ENCODE measurements around the gene MS4A4E.
"Not testable (repeated sequence)": the region's sequence is repeated elsewhere in the genome, so short reads cannot be mapped to it uniquely, and the experiment has no call there.

DNA sequence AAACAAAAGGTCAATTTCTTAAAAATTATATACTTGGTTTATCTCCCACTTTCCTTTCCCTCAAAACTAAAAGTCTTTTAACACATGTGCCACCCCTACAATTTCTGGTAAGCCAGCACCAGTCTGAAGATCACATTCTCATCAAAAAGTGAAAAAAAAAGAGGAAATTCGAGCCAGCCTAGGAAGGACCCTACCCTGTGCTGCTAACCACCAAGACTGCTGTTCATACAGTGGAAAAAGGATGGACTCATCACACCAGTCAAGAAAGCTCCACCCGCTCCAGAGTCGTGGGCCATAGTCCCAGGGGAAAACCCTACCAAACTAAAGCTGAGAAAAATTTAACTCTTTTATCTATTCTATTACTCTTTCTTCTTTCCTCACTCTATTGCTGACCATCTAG lies 54.5 kb downstream of the MS4A4E start:
- TF ChIP-seq, protein P1, sequence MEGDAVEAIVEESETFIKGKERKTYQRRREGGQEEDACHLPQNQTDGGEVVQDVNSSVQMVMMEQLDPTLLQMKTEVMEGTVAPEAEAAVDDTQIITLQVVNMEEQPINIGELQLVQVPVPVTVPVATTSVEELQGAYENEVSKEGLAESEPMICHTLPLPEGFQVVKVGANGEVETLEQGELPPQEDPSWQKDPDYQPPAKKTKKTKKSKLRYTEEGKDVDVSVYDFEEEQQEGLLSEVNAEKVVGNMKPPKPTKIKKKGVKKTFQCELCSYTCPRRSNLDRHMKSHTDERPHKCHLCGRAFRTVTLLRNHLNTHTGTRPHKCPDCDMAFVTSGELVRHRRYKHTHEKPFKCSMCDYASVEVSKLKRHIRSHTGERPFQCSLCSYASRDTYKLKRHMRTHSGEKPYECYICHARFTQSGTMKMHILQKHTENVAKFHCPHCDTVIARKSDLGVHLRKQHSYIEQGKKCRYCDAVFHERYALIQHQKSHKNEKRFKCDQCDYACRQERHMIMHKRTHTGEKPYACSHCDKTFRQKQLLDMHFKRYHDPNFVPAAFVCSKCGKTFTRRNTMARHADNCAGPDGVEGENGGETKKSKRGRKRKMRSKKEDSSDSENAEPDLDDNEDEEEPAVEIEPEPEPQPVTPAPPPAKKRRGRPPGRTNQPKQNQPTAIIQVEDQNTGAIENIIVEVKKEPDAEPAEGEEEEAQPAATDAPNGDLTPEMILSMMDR (IDR thresholded peaks at IDR 0.05) = not testable (repeated sequence)
- not testable (repeated sequence) for TF ChIP-seq POLR2A (IDR thresholded peaks at IDR 0.05)

Data from prostate gland (tissue), 2 donors.